HG03558 (cell line): ENCODE data around the gene GCNA.
"Not testable (repeated sequence)": the region's sequence is repeated elsewhere in the genome, so short reads cannot be mapped to it uniquely, and the experiment has no call there.

Experiments
- ATAC-seq: cut with Tn5 transposase; IDR thresholded peaks from one replicate; pipeline ENCODE4 v1.9.1; 2021; ENCODE audit warnings: moderate number of reproducible peaks; ENCODE audit not compliant: unreplicated experiment; ENCODE audit errors: extremely low read depth

Gene GCNA

DNA sequence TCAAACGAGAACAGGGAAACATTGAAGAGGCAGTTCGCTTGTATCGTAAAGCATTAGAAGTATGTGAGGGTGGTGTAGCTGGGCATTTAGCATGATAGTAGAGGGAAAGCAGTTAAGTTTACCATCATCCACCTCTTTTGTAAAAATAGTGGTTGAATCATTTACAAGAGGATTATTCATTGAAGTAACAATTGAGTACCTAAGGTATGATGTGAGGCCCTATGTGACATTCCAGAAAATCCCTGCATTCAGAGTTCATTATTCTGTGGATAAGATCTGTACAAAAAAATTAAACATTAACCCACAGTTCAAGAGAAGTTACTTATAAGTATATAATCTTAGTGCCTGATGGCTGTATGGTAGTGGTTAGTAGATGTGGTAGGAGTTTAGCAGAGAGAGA lies 22.2 kb upstream of the GCNA start:
- no peak for ATAC-seq

DNA sequence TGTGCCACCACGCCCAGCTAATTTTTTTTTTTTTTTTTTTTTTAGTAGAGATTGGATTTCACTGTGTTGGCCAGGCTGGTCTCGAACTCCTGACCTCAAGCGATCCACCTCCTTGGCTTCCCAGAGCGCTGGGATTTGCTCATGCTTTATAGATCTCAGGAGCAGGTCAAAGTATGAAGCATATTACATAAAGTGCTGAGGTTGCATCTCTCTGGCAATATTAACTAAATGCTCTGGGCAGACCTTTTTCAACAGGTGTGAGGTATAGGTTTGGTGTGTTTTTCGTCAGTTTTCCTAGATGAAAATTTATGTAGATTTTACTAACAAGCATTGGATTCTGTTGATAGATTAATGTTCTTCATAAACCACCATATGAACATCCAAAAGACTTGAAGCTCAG lies 19.3 kb upstream of the GCNA start:
- no peak for ATAC-seq

DNA sequence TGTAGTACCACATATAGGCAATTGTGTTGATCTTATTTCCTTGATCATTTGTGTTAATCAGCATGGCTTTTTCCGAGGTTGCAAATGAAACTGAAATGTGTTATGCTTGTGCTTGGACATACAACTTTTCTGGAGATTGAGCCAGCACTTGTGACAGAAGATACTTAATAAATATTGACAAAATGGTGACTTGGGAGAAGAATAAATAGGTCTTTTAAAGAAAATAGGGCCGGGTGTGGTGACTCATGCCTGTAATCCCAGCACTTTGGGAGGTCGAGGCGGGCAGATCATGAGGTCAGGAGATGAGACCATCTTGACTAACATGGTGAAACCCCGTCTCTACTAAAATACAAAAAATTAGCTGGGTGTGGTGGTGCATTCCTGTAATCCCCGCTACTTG lies 18.5 kb upstream of the GCNA start:
- ATAC-seq = not testable (repeated sequence)

DNA sequence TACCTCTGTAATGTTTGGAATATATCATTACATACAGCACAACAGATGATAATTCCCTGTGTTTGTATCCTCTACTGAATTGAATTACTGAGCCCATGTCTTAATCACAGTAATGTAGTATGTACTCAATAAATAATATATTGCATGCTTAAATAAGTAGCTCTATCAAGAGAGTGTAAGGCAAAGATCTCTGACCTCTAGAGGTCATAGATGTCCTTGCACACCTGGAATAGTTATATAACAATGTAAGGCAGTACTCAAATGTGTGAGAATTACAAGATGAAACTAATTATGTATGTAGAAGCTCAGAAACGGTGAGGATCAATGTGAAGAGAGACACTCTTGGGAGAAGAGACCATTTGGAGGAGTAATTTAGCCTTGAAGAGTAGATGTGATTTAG lies 14.3 kb upstream of the GCNA start:
- ATAC-seq = no peak

DNA sequence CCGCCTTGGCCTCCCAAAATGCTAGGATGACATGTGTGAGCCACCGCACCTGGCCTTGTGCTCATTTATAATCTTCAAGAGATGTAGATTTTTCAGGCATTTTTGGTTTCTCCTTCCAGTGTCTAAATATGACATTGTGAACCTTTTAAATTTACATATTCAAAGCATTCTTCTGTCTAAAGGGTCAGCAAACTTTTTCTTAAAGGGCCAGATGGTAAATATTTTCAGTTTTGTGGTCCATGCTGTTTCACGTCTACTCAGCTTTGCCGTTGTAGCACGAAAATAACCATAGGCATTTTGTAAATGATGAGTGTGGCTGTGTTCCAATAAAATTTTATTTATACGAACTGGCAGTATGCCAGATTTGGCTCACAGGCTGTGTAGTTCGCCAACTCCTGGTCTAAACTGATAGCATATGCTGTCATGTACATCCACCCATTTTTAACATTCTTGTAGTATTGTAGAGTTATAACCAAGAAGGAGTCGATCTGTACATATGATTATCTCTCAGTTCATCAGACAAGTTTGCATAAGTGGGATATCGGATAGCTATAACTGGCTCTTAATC lies 12.7 kb upstream of the GCNA start:
- no peak for ATAC-seq

DNA sequence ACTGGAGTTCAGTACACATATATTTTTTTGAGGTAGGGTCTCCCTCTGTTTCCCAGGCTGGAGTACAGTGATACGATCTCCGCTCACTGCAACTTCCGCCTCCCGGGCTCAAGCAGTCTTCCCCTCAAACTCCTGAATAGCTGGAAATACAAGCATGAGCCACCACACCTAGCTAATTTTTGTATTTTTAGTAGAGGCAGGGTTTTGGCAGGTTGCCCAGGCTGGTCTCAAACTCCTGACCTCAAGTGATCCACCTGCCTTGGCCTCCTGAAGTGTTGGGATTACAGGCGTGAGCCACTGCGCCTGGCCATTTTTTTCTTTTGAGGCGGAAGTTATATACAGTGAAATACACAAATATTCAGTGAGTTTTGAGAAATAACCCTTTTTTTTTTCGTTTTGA lies 6.8 kb upstream of the GCNA start:
- not testable (repeated sequence) for ATAC-seq

DNA sequence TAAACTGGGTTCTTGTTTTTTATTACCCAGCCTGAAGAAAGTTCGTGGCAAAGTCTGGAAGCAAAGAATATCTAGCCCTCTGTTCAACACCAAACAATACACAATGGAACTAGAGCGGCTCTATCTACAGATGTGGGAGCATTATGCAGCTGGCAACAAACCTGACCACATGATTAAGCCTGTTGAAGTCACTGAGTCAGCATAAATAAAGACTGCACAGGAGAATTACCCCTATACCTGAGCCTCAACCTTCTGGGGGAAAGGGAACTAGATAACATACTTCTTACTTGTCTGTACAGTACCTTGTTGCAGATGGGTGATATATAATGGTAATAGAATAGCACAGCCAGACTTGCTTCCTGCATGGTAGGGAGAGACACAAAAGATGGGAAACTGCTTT lies 4.6 kb upstream of the GCNA start:
- ATAC-seq = no peak

DNA sequence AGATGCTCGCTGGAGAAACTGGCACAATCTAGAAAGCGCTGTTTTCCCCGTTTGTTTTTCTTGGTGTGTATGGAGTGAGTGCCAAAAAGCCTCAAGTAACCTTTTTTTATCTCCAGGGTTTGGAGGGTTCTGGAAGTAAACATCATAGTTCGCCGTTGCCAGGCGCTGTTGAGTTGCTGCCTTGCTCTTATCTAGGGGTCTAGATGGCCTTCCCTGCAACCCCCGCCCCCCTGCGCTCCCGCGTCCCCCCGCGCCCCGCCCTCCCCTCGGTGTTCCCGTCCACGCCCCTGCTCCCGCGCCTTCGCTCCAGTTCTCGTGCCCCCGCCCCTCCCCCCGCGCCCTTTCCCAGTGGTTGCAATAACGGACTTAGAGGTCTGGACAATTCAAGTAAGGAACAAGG lies 555 bp upstream of the GCNA start:
- ATAC-seq = no peak

DNA sequence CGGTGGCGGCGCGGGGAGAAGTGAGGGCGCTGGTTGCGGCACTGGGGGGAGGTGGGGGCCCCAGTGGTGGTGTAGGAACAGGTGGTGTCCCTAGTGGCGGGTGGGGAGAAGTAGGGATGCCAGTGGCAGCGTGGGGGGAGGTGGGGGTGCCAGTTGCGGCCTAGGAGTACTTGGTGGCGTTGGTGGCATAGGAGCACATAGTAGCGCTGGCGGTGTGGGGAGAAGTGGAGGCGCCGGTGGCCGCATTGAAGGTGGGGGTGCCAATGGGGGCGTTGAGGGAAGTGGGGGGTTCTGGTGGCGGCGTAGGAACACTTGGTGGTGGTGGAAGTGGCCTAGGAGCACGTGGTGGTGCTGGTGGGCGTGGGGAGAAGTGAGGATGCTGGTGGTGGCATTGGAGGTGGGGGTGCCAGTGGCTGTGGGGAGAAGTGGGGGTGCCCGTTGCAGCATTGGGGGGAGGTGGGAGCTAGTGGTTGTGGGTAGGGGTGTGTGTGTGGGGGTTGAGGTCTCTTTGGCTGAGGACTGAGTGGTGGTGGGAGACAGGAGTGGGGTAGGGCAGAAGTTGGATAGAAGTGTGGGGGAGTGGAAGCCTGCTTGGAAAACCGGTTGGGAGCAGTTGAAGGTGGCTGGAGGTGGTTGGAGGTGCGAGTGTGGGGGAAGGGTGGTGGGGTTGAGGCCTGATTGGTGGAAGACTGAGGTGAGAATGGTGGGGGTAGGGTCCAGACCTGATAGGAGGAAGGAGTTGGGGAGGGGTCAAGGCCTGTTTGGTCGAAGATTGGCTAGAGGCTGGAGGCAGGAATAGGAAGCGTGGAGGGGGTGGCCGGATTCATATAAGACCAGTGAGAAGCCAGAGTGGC lies 1.1 kb downstream of the GCNA start:
- no peak for ATAC-seq

DNA sequence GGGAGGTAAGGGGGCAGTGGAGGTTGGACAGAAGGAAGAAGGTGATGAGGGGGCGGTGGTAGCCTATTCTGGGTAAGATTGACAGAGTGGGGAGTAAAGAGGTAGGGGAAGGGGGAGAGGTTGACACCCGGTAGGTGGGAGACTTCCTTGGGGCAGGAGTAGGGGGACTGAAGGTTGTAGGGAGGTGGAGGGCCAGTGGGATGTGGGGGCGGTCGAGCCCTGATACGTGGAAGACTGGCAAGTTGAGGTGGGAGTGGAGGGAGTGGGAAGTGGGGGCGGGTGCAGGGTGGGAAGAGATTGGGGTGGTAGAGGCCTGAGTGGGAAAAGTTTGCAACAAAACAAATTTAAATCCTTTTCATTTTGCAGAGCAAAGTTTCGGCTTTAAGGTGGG lies 1.7 kb downstream of the GCNA start:
- ATAC-seq = no peak

DNA sequence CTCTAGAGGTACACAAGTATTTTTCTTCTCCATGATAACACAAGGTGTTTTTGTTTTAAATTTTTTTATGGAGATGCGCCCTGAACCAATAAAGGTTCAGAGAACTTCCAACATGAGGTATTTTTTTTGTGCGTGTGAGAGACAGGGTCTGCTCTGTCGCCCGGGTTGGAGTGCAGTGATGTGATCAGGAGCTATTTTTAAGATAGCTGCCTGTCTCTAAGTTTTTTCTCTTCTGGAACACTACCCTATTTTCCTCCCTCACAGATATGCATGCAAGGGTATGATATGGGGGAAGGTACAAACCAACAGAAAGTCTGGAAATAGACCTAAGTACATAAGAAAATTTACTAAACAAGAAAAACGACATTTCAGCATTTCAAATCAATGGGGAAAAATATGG lies 3.0 kb downstream of the GCNA start:
- no peak for ATAC-seq

DNA sequence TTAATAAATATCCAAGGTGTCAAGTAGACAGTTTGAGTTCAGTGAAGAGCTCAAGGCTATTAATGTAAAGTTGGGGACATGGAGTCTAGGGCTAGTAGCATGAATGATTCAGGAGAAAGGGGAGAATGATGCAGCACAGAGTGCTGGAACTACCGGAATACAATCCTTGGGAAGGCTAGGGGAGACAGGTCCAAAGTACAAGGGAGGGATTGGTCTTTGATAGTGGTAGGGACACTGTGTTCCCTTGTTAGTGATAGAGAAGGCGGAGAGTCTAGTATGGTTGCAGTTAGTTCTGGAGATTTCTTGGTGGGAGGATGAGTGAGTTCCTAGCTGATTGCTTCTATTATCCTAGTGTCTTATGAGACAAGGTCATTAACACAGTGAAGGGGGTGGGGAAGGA lies 8.7 kb downstream of the GCNA start:
- ATAC-seq = no peak

DNA sequence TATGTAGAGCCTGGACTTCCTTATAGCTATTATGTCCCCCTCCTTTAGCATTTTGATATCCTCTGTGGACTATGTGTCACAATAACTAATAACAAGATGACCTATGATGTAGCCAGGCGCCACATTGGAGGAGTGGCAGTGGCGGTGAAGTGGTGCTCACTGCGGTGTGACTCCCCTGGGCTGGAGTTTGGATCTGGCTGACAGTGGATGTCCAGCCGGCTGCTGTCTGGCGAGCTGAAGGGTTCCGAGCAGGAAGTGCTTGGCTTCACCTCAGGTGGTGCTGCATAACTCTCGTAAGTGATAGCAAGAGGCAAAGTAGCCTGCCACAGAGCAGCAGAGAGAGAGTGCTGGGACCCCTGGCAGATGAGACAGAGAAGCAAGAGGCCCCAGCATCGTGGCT lies 15.0 kb downstream of the GCNA start:
- ATAC-seq = not testable (repeated sequence)

DNA sequence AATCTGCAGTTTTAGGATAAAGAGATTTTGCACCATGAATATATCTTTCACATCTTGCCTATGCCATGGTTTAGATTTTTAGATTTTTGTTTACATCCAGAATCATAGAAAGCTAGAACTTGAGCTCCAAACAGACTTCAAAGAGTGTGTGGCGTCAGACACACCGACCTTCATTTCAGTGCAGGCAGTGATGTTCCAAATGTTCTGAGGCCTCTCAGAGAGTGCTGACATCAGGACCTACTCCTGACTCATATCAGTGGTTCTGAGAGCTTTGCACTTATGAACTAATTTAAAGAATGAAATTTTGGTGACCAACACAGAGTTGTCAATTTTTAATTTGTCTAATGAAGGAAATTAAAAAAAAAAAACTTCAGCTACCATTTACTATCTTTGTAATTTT lies 21.7 kb downstream of the GCNA start:
- no peak for ATAC-seq

DNA sequence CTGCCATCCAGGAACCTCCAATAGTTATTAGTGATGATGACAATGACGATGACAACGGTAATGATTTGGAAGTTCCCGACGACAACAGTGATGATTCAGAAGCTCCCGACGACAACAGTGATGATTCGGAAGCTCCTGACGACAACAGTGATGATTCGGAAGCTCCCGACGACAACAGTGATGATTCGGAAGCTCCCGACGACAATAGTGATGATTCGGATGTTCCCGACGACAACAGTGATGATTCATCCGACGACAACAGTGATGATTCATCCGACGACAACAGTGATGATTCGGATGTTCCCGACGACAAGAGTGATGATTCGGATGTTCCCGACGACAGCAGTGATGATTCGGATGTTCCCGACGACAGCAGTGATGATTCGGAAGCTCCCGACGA lies 25.4 kb downstream of the GCNA start:
- no peak for ATAC-seq

DNA sequence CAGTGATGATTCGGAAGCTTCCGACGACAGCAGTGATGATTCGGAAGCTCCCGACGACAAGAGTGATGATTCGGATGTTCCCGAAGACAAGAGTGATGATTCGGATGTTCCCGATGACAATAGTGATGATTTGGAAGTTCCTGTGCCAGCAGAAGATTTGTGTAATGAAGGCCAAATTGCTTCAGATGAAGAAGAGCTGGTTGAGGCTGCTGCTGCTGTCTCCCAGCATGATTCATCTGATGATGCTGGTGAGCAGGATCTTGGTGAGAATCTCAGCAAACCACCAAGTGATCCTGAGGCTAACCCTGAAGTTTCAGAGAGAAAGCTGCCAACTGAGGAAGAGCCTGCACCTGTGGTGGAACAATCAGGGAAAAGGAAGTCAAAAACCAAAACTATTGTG lies 25.9 kb downstream of the GCNA start:
- ATAC-seq = no peak

DNA sequence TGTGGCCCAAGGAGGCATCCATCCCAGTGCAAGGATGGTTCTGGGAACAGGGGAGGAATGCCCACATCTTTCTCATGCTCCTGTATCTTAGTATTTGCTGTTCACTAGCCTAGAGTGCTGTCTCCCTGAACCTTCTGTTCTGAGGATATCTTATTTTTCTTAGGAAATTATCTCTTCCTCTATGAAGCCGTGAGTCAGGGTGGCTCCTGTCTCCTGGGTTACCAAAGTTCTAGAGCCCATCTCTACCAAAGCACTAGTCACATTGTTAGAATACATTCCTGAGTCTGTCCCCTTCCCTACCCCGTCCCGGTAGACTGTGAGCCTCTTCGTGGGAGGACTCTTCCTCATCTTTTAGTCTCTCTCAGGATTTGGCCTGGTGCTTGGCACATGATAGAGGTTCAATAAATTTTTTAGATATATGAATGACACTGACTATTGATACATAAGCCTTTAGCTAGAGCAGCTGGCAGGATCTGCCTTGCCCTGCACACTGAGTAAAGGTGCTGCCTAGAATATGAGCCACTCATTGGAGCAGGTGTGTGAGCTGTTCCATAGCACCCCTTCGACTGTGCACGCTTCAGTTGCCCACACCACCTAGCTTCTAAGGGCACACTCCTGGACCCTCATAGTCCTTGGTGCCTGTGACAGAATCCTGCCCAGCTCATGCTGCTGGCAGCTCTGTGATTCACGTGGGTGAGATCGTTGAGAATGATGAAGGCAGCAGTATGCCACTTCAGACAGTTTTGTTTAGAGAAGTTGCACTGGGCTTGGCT lies 26.7 kb downstream of the GCNA start:
- ATAC-seq = no peak

DNA sequence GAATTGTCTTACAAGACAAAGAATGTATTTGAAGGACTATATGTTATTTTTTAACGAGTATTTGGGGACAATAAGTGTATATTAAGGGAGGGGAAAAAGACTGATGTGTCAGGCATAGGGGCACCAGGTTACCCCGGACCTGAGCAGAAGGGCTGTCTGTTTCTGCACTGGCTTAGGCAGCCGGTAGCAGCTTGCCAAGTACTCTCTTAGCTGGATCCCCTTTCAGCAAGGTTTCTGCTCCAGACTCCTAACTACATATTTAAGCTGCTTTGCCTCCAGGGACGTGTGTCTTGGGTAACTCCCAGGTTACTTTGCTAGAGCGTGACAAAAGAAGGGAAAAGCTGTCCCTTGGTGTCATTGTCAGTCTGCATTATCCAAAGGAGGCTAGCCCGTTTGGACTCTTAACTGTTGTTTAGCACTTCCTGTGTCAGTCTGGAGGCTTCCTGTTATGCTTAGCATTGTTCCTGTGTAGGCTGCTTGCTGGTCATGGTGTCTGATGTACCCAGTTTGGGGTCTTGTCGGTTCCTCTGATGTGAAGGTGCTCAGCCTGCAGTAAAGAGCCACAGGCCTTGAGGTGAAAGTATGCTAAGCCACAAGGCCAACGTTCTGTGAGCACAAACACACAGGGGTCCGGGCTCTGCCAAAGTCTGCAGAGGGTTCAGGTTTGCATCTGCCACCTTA lies 28.4 kb downstream of the GCNA start:
- ATAC-seq = no peak

DNA sequence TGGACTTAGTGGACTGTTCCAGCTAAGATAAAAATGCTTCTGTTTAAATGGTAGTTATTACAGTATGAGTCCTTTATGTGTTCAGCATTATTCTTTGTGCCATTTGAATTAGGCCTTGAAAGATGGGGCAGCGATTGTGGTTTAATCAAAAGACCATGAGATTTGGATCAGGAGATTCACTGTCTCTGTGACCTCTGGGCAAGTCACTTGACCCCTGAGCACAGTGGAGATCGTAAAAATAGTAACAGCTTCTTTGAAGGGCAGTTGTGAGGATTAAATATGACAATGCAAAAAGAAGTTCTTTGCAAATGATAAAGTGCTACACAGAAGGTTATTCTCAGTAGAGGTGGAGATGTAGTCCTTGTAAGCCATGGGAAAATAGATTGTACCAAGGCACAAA lies 29.3 kb downstream of the GCNA start:
- ATAC-seq = no peak

DNA sequence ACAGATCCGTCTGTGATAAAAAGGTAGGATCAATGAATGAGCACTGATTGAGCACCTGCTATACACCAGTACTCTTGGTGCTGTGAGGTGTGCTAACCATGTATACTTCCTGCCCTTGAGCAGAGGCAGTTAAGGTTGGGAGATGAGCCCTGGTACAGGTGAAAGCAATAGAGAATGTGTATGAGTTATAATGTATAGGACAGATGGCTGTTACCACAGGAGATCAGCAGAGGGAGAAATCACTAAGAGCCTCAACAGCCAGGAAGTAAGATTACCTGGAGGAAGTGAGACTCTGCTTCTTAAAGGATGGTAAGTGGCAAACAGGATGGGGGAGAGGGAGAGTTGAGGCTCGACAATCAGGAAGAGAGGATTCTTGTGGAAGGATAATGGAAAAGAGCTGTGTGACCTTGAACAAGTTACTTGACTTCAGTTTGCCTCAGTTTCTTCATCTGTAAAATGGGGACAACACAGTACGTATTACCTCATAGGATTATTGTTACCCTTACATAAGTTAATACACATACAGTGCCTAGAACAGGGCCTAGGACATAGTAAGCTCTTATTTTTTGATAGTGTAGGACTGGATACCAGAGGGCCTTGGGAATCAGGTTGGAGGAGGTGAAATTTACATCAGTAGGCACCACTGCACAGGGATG lies 31.0 kb downstream of the GCNA start:
- no peak for ATAC-seq
